ENCODE results near the gene RAB35.
"Not testable (repeated sequence)": the region's sequence is repeated elsewhere in the genome, so short reads cannot be mapped to it uniquely, and the experiment has no call there.

RAB35 gene

GRCh38 chr12:120054293-120054692 is 62.3 kb downstream of the RAB35 start:
- FAIRE-seq, result no peak

- FAIRE-seq, result no peak
These were observed 65.0 kb downstream of the RAB35 start for GRCh38 chr12:120051535-120051934.

GRCh38 chr12:120049426-120049825 is 67.1 kb downstream of the RAB35 start:
- FAIRE-seq, result no peak

GRCh38 chr12:120048263-120048662 is 68.3 kb downstream of the RAB35 start:
- no peak for FAIRE-seq

DNA sequence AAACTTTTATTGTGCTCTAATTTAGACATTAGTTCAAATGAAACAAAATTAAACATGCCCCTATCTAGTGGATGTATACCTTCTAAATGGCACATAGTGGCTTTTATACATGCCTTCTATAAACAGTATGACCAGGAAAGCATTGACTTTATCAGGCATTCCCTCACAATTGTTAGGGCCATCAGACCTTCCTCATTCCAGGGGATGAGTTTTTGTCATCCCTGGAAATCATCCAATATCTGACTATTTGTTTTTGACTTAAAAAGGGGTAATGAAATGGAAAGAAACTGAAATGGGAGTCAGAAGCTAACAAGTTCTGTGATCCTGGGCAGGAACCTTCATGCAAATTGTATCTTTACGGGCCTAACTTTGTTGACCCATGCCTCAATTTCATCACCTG is 69.5 kb downstream of the RAB35 start:
- no peak for FAIRE-seq

DNA sequence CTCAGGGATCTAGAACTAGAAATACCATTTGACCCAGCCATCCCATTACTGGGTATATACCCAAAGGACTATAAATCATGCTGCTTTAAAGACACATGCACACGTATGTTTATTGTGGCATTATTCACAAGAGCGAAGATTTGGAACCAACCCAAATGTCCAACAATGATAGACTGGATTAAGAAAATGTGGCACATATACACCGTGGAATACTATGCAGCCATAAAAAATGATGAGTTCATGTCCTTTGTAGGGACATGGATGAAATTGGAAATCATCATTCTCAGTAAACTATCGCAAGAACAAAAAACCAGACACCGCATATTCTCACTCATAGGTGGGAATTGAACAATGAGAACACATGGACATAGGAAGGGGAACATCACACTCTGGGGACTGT is 71.2 kb downstream of the RAB35 start:
- FAIRE-seq, result not testable (repeated sequence)
